ENCODE results near the gene GGT5.
A peak's percentile ranks its signal among the peaks of the same experiment; 100 is the strongest.
"Not testable (repeated sequence)": the region's sequence is repeated elsewhere in the genome, so short reads cannot be mapped to it uniquely, and the experiment has no call there.

GGT5 gene

DNA sequence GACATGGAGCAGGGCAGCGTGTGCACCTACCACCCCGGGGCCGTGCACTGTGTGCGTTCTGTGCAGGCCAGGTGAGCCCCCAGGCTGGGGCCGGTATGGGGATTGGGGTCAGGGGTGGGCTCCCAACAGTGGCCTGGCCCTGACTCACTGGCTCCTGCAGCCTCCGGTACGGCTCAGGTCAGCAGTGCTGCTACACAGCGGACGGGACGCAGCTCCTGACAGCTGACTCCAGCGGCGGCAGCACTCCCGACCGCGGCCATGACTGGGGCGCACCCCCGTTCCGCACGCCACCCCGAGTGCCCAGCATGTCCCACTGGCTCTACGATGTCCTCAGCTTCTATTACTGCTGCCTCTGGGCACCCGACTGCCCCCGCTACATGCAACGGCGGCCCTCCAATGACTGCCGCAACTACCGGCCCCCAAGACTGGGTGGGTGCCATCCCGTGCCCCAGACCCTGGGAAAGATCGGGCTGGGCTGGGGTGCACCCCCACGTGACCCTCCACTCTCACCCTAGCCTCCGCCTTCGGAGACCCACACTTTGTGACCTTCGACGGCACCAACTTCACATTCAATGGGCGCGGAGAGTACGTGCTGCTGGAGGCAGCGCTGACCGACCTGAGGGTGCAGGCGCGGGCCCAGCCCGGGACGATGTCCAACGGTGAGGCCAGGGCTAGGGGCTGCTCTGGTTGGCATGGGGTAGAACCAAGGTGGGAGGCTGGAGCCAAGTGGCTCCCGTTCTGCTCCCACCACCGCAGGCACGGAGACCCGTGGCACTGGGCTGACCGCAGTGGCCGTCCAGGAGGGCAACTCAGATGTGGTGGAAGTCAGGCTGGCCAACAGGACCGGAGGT is 59.2 kb downstream of the GGT5 start:
- FAIRE-seq (no peak), DNase-seq (ENCODE audit: insufficient read length, low spot score) (no peak)
- no peak for TF ChIP-seq POLR2AphosphoS5 (IDR thresholded peaks at IDR 0.05; ENCODE audit: low read depth, low read length)
- no peak for TF ChIP-seq POLR2A (IDR thresholded peaks at IDR 0.05; ENCODE audit: low read depth, low read length)
- TF ChIP-seq PAX5 (IDR thresholded peaks at IDR 0.05; ENCODE audit: insufficient read depth, low read length, severe bottlenecking), result no peak
- no peak for TF ChIP-seq POU2F2 (IDR thresholded peaks at IDR 0.05; ENCODE audit: low read depth, low read length)
- TF ChIP-seq TAF1 (IDR thresholded peaks at IDR 0.05; ENCODE audit: low read depth, low read length), result no peak
- no peak for TF ChIP-seq SPI1 (IDR thresholded peaks at IDR 0.05; ENCODE audit: low read depth, low read length)

DNA sequence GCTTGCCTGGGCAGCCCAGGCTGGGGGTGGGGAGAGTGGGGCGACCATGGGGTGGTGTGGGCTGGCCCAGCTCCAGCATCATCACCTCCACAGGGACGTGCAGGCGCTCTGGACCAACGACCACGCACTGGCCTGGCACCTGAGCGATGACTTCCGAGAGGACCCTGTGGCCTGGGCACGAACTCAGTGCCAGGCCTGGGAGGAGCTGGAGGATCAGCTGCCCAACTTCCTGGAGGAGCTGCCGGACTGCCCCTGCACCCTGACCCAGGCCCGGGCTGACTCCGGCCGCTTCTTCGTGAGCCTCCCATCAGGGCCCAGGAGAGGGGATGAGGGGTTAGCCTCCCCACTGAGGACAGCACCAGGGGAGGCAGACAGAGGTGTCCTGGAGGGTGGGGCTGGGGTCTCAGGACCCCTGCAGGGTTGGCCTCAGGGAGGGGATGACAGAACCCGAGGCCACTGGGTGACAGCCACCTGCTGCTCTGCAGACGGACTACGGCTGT is 59.8 kb downstream of the GGT5 start:
- TF ChIP-seq POLR2AphosphoS5 (IDR thresholded peaks at IDR 0.05; ENCODE audit: low read depth, low read length), result no peak
- no peak for TF ChIP-seq PAX5 (IDR thresholded peaks at IDR 0.05; ENCODE audit: insufficient read depth, low read length, severe bottlenecking)
- TF ChIP-seq SPI1 (IDR thresholded peaks at IDR 0.05; ENCODE audit: low read depth, low read length), result no peak
- no peak for TF ChIP-seq POLR2A (IDR thresholded peaks at IDR 0.05; ENCODE audit: low read depth, low read length)
- no peak for TF ChIP-seq POU2F2 (IDR thresholded peaks at IDR 0.05; ENCODE audit: low read depth, low read length)
- TF ChIP-seq TAF1 (IDR thresholded peaks at IDR 0.05; ENCODE audit: low read depth, low read length), result no peak
- no peak for DNase-seq (ENCODE audit: insufficient read length, low spot score)
- no peak for FAIRE-seq

GRCh38 chr22:24184057-24184798 is 60.7 kb downstream of the GGT5 start:
- TF ChIP-seq POU2F2 (IDR thresholded peaks at IDR 0.05; ENCODE audit: low read depth, low read length), result no peak
- no peak for TF ChIP-seq PAX5 (IDR thresholded peaks at IDR 0.05; ENCODE audit: insufficient read depth, low read length, severe bottlenecking)
- DNase-seq (ENCODE audit: insufficient read length, low spot score), result no peak
- no peak for FAIRE-seq

GRCh38 chr22:24183321-24184031 is 61.4 kb downstream of the GGT5 start:
- DNase-seq (ENCODE audit: insufficient read length, low spot score), result no peak
- peak; percentile 57 for FAIRE-seq
- TF ChIP-seq POU2F2 (IDR thresholded peaks at IDR 0.05; ENCODE audit: low read depth, low read length) (no peak), SPI1 (IDR thresholded peaks at IDR 0.05; ENCODE audit: low read depth, low read length) (no peak), POLR2AphosphoS5 (IDR thresholded peaks at IDR 0.05; ENCODE audit: low read depth, low read length) (no peak), POLR2A (IDR thresholded peaks at IDR 0.05; ENCODE audit: low read depth, low read length) (no peak)

DNA sequence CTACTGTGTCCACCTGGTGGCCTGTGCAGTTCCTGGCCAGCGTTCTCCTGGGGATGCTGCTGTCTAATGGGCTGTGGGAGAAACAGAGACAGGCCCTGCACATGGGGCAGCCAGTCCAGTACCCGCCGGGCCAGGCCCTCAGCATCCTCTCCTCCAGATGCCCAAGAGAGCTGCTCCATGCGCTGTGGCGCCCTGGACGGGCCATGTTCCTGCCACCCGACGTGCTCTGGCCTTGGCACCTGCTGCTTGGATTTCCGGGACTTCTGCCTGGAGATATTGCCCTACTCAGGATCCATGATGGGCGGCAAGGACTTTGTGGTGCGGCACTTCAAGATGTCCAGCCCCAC is 62.0 kb downstream of the GGT5 start:
- not testable (repeated sequence) for DNase-seq (ENCODE audit: insufficient read length, low spot score); FAIRE-seq

DNA sequence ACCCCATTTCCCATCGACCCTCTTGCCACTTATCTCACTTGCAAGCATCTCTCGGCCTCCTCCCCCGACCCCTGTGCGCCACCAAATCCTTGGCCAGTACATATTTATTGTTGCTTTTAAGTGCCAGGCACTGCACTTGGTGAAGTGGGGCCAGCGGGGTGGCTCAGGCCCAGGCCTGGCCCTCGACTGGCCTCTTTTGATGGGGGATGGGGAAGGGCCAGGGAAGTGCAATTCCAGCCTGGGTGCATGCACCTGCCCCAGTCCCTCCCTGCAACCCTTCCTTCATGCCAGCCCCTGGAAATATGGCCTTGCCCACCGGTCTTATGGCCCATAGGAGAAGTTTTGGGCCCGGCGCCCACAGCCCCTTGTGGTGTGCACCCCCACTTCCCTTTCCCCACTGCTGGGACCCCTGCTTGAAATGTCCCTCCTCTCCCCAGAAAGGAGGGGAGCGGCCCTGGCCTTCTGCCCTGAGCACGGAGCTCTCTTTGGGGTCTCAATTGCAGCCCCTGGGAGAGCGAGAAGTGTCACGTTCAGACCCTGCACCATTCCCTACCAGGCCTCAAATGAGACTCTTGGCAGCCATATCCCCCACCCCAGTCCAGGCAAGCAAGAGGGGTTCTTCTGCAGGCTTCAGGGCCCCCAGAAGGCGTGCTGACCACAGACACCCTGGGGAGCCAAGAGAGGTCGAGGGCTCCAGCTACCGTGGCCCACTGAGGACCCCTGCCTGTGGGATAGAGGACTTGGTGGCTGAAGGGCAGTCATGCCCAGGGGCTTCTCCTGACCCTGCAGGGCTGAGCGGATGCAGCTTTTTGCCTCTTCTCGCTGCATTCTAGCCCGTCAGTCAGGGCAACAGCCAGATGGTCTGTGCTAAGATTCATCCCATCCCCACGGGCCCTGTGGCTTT is 62.6 kb downstream of the GGT5 start:
- TF ChIP-seq POLR2AphosphoS5 (IDR thresholded peaks at IDR 0.05; ENCODE audit: low read depth, low read length) (no peak), PAX5 (IDR thresholded peaks at IDR 0.05; ENCODE audit: insufficient read depth, low read length, severe bottlenecking) (no peak), POLR2A (IDR thresholded peaks at IDR 0.05; ENCODE audit: low read depth, low read length) (no peak), TAF1 (IDR thresholded peaks at IDR 0.05; ENCODE audit: low read depth, low read length) (no peak), POU2F2 (IDR thresholded peaks at IDR 0.05; ENCODE audit: low read depth, low read length) (no peak), SPI1 (IDR thresholded peaks at IDR 0.05; ENCODE audit: low read depth, low read length) (no peak)
- FAIRE-seq (no peak), DNase-seq (ENCODE audit: insufficient read length, low spot score) (no peak)

GRCh38 chr22:24181088-24181995 is 63.5 kb downstream of the GGT5 start, which contains the start of gene SUSD2:
SUSD2 (plus strand) TSS chr22:24181487; CDS start chr22:24181520, 33 bp downstream.
- TF ChIP-seq PAX5 (IDR thresholded peaks at IDR 0.05; ENCODE audit: insufficient read depth, low read length, severe bottlenecking) (no peak), POU2F2 (IDR thresholded peaks at IDR 0.05; ENCODE audit: low read depth, low read length) (no peak), SPI1 (IDR thresholded peaks at IDR 0.05; ENCODE audit: low read depth, low read length) (no peak), TAF1 (IDR thresholded peaks at IDR 0.05; ENCODE audit: low read depth, low read length) (no peak), POLR2A (IDR thresholded peaks at IDR 0.05; ENCODE audit: low read depth, low read length) (no peak), POLR2AphosphoS5 (IDR thresholded peaks at IDR 0.05; ENCODE audit: low read depth, low read length) (no peak)
- FAIRE-seq (no peak), DNase-seq (ENCODE audit: insufficient read length, low spot score) (no peak)

Measured in GM12891 (cell line).